HEK293 (cell line): ENCODE measurements around the gene NOPCHAP1.

ENCODE experiments used
- CTCF ChIA-PET: fragments of 350-600 bp; formaldehyde crosslinking; extraction: SDS; loops from one replicate; lab custom pipeline; 2021; ENCODE audit warnings: antibody characterized with exemption; lab: Yijun Ruan, JAX
- POLR2A ChIA-PET: fragments of 300-600 bp; formaldehyde crosslinking; extraction: SDS; loops from one replicate; lab custom pipeline; 2020; ENCODE audit warnings: antibody characterized with exemption, inconsistent platforms; lab: Yijun Ruan, JAX
- H3K27ac ChIP-seq: fragments of 200-500 bp; sonication (Bioruptor generic); 2 replicates; pipeline ENCODE4 v1.5.1; 2014; ENCODE audit warnings: low read depth, low read length, control low read depth, inconsistent platforms; ENCODE audit errors: extremely low read depth
- H3K36me3 ChIP-seq, 2 experiments: fragments of 200-500 bp in 1 of 2; sonication (Bioruptor generic) in 1 of 2; 1 replicate in 1 of 2; 2 replicates in 1 of 2; pipeline ENCODE4 v1.5.1; 2014 to 2017; ENCODE audit warnings: inconsistent platforms in 2 of 2, low read length in 2 of 2; ENCODE audit not compliant: control insufficient read depth in 2 of 2, insufficient read depth in 1 of 2
- H3K4me1 ChIP-seq: fragments of 200-500 bp; sonication (Bioruptor generic); 2 replicates; pipeline ENCODE4 v1.5.1; 2014; ENCODE audit warnings: mild to moderate bottlenecking, low read length, inconsistent platforms; ENCODE audit not compliant: control insufficient read depth, insufficient read depth
- H3K4me3 ChIP-seq: 2 replicates; pipeline ENCODE4 v1.5.1; 2011; ENCODE audit warnings: low read depth, mild to moderate bottlenecking, control low read depth, low read length, moderate library complexity
- H3K9me3 ChIP-seq: fragments of 200-500 bp; sonication (Bioruptor generic); 2 replicates; pipeline ENCODE4 v1.5.1; 2014; ENCODE audit warnings: low read depth, low read length, inconsistent platforms; ENCODE audit not compliant: control insufficient read depth, insufficient read depth
- GLIS1 ChIP-seq: fragments of 450-650 bp; formaldehyde crosslinking; IDR thresholded peaks from 2 replicates; pipeline ENCODE4 v1.5.1; 2016; ENCODE audit warnings: missing biosample characterization, missing genetic modification characterization
- GLIS2 ChIP-seq: fragments of 450-650 bp; formaldehyde crosslinking; IDR thresholded peaks from 2 replicates; pipeline ENCODE4 v1.5.1; 2016; ENCODE audit warnings: missing biosample characterization, missing genetic modification characterization
- MYNN ChIP-seq: fragments of 450-650 bp; formaldehyde crosslinking; IDR thresholded peaks from 2 replicates; pipeline ENCODE4 v1.5.1; 2016; ENCODE audit warnings: missing biosample characterization, missing genetic modification characterization, borderline replicate concordance
- PBX3 ChIP-seq: sonication (generic); formaldehyde crosslinking; IDR thresholded peaks from 2 replicates; pipeline ENCODE4 v1.8.1; 2022; ENCODE audit warnings: mild to moderate bottlenecking, moderate library complexity, missing genetic modification reagents
- RBAK ChIP-seq: fragments of 450-650 bp; formaldehyde crosslinking; IDR thresholded peaks from 2 replicates; pipeline ENCODE4 v1.5.1; 2016; ENCODE audit warnings: missing biosample characterization, missing genetic modification characterization
- SP3 ChIP-seq: fragments of 450-650 bp; formaldehyde crosslinking; IDR thresholded peaks from 2 replicates; pipeline ENCODE4 v1.5.1; 2016; ENCODE audit warnings: missing biosample characterization, missing genetic modification characterization
- SP7 ChIP-seq: fragments of 450-650 bp; formaldehyde crosslinking; IDR thresholded peaks from 2 replicates; pipeline ENCODE4 v1.5.1; 2016; ENCODE audit warnings: missing biosample characterization, missing genetic modification characterization
- TRIM28 ChIP-seq: IDR thresholded peaks from 2 replicates; pipeline ENCODE4 v1.6.1; 2011; ENCODE audit warnings: low read length, control low read depth, borderline replicate concordance
- TSHZ1 ChIP-seq: fragments of 450-650 bp; formaldehyde crosslinking; IDR thresholded peaks from 2 replicates; pipeline ENCODE4 v1.5.1; 2016; ENCODE audit warnings: missing biosample characterization, missing genetic modification characterization, borderline replicate concordance
- WT1 ChIP-seq: fragments of 450-650 bp; formaldehyde crosslinking; IDR thresholded peaks from 2 replicates; pipeline ENCODE4 v1.5.1; 2016; ENCODE audit warnings: missing biosample characterization, missing genetic modification characterization
- ZBTB11 ChIP-seq: fragments of 450-650 bp; formaldehyde crosslinking; conservative IDR thresholded peaks from 2 replicates; pipeline ENCODE4 v1.5.1; 2016; ENCODE audit warnings: low read depth, missing biosample characterization, missing genetic modification characterization
- ZNF10 ChIP-seq: fragments of 450-650 bp; formaldehyde crosslinking; IDR thresholded peaks from 2 replicates; pipeline ENCODE4 v1.5.1; 2017; ENCODE audit warnings: missing biosample characterization, missing genetic modification characterization
- ZNF155 ChIP-seq: fragments of 450-650 bp; formaldehyde crosslinking; IDR thresholded peaks from 2 replicates; pipeline ENCODE4 v1.5.1; 2016; ENCODE audit warnings: missing biosample characterization, missing genetic modification characterization
- ZNF174 ChIP-seq: fragments of 450-650 bp; formaldehyde crosslinking; IDR thresholded peaks from 2 replicates; pipeline ENCODE4 v1.5.0; 2017; ENCODE audit warnings: missing biosample characterization, mild to moderate bottlenecking, missing genetic modification characterization
- ZNF184 ChIP-seq: fragments of 450-650 bp; IDR thresholded peaks from 2 replicates; pipeline ENCODE4 v1.5.1; 2018; ENCODE audit warnings: missing biosample characterization, mild to moderate bottlenecking, missing genetic modification characterization
- ZNF19 ChIP-seq: fragments of 450-650 bp; formaldehyde crosslinking; IDR thresholded peaks from 2 replicates; pipeline ENCODE4; 2016; ENCODE audit warnings: missing biosample characterization, missing genetic modification characterization, low read depth
- ZNF248 ChIP-seq: fragments of 450-650 bp; formaldehyde crosslinking; IDR thresholded peaks from 2 replicates; pipeline ENCODE4 v1.5.1; 2017; ENCODE audit warnings: missing biosample characterization, missing genetic modification characterization
- ZNF341 ChIP-seq: fragments of 450-650 bp; formaldehyde crosslinking; IDR thresholded peaks from 2 replicates; pipeline ENCODE4; 2016; ENCODE audit warnings: low read depth, missing biosample characterization, missing genetic modification characterization
- ZNF391 ChIP-seq: fragments of 450-650 bp; formaldehyde crosslinking; IDR thresholded peaks from 2 replicates; pipeline ENCODE4 v1.5.1; 2016; ENCODE audit warnings: low read depth, missing biosample characterization, missing genetic modification characterization, borderline replicate concordance
- ZNF423 ChIP-seq: fragments of 450-650 bp; formaldehyde crosslinking; IDR thresholded peaks from 2 replicates; pipeline ENCODE4 v1.5.1; 2016; ENCODE audit warnings: missing biosample characterization, missing genetic modification characterization
- ZNF510 ChIP-seq: fragments of 450-650 bp; formaldehyde crosslinking; IDR thresholded peaks from 2 replicates; pipeline ENCODE4 v1.5.1; 2018; ENCODE audit warnings: mild to moderate bottlenecking, missing genetic modification characterization, missing biosample characterization; ENCODE audit not compliant: insufficient replicate concordance
- ZNF530 ChIP-seq: fragments of 450-650 bp; formaldehyde crosslinking; IDR thresholded peaks from 2 replicates; pipeline ENCODE4 v1.5.1; 2016; ENCODE audit warnings: low read depth, missing biosample characterization, missing genetic modification characterization
- ZNF544 ChIP-seq: fragments of 450-650 bp; formaldehyde crosslinking; IDR thresholded peaks from 2 replicates; pipeline ENCODE4 v1.5.0; 2017; ENCODE audit warnings: missing biosample characterization, missing genetic modification characterization
- ZNF555 ChIP-seq: fragments of 450-650 bp; formaldehyde crosslinking; conservative IDR thresholded peaks from 2 replicates; pipeline ENCODE4 v1.5.1; 2017; ENCODE audit warnings: missing biosample characterization, mild to moderate bottlenecking, missing genetic modification characterization, inconsistent platforms
- ZNF664 ChIP-seq: fragments of 450-650 bp; formaldehyde crosslinking; IDR thresholded peaks from 2 replicates; pipeline ENCODE4 v1.5.1; 2016; ENCODE audit warnings: missing biosample characterization, missing genetic modification characterization
- ZSCAN18 ChIP-seq: fragments of 450-650 bp; formaldehyde crosslinking; IDR thresholded peaks from 2 replicates; pipeline ENCODE4 v1.5.1; 2016; ENCODE audit warnings: missing biosample characterization, missing genetic modification characterization

Gene NOPCHAP1

GRCh38 chr12:104958001-104958804, 27.9 kb upstream of the NOPCHAP1 start, which contains the start of gene SLC41A2 (continued):
- TF ChIP-seq TRIM28 (no peak), ZNF544 (no peak), ZNF555 (tag by site-specific recombination) (no peak), ZNF530 (no peak), SP3 (peak; percentile 81), ZBTB11 (tag by site-specific recombination) (0 out of 2 replicates have a peak, but pooled peaks have one; percentile 5), ZNF19 (tag by site-specific recombination) (no peak), TSHZ1 (tag by site-specific recombination) (peak; percentile 44; the same call in 1 of the 2 replicates), SP7 (peak; percentile 67)

GRCh38 chr12:104958805-104959334, 27.2 kb upstream of the NOPCHAP1 start:
- CTCF ChIA-PET: interaction anchor here (0.6 to 1.4 kb wide), 10 partner anchors 9 to 586 kb away, joined by 3 to 7 read pairs (median 4); no protein-coding TSS in a partner anchor
- Histone ChIP-seq H3K36me3 (no peaks in the 10 kb centered on the region), H3K27ac (peak overlapping the region; percentile 85), H3K4me3 (peak overlapping the region; percentile 94), H3K9me3 (no peaks in the 10 kb centered on the region), H3K4me1 (peaks cover 14% of the 10 kb centered on the region)
- POLR2A ChIA-PET: interaction anchor here (0.5 to 2.5 kb wide), 6 partner anchors 14 to 52 kb away, joined by 3 to 12 read pairs (median 3); partner anchors contain the start of gene NOPCHAP1
- TF ChIP-seq ZNF19 (tag by site-specific recombination) (no peak), ZNF184 (no peak), GLIS1 (tag by site-specific recombination) (no peak), ZNF555 (tag by site-specific recombination) (no peak), ZNF544 (no peak), ZNF174 (no peak), PBX3 (no peak), ZNF423 (peak; percentile 5; the same call in 1 of the 2 replicates), ZNF664 (tag by site-specific recombination) (no peak), ZNF10 (tag by site-specific recombination) (no peak), MYNN (no peak), ZNF248 (tag by site-specific recombination) (no peak), ZNF341 (tag by site-specific recombination) (0 out of 2 replicates have a peak, but pooled peaks have one; percentile 24), ZNF391 (tag by site-specific recombination) (no peak), ZNF510 (tag by site-specific recombination) (no peak), ZSCAN18 (tag by site-specific recombination) (no peak), GLIS2 (tag by site-specific recombination) (peak; percentile 77; the same call in 1 of the 2 replicates), RBAK (tag by site-specific recombination) (no peak), WT1 (tag by site-specific recombination) (0 out of 2 replicates have a peak, but pooled peaks have one; percentile 5), ZNF155 (tag by site-specific recombination) (no peak)
